Cardiac fibroblast (primary cell): ENCODE data around the gene PDE8B.

Experiments
- DNase-seq, 2 donors: peaks; one replicate each; pipeline versions ENCODE4 v3.0.0 to v3.0.0-alpha.2; 2010; ENCODE audit warnings: low read depth in 2 of 2
- H3K4me3 ChIP-seq, 2 donors: replicated peaks in 1 of 2; 1 replicate in 1 of 2; 2 replicates in 1 of 2; pipeline ENCODE4 v1.5.1; 2011; ENCODE audit warnings: low read depth in 2 of 2, low read length in 2 of 2, mild to moderate bottlenecking in 2 of 2, moderate library complexity in 1 of 2
- CTCF ChIP-seq: IDR thresholded peaks from one replicate; pipeline ENCODE4 v1.5.1; 2011; ENCODE audit warnings: low read depth, mild to moderate bottlenecking, low read length, inconsistent platforms

PDE8B gene

GRCh38 chr5:77214151-77214550 lies 3.7 kb downstream of the PDE8B start:
- H3K4me3 ChIP-seq: no peak overlapping the region
- no peak for TF ChIP-seq CTCF
- no peak for DNase-seq

GRCh38 chr5:77218263-77218662 lies 7.8 kb downstream of the PDE8B start:
- TF ChIP-seq CTCF: peak; percentile 29
- DNase-seq: no peak
- H3K4me3 ChIP-seq: no peak overlapping the region

GRCh38 chr5:77221115-77221514 lies 10.6 kb downstream of the PDE8B start:
- DNase-seq: no peak
- H3K4me3 ChIP-seq: no peak overlapping the region
- no peak for TF ChIP-seq CTCF

- TF ChIP-seq CTCF: no peak
- no peak overlapping the region for H3K4me3 ChIP-seq
- DNase-seq: no peak
Observed at GRCh38 chr5:77222722-77223121, 12.2 kb downstream of the PDE8B start.

GRCh38 chr5:77223653-77224052 lies 13.2 kb downstream of the PDE8B start:
- DNase-seq: no peak
- no peak overlapping the region for H3K4me3 ChIP-seq
- no peak for TF ChIP-seq CTCF

GRCh38 chr5:77224672-77225355 lies 14.3 kb downstream of the PDE8B start:
- no peak overlapping the region for H3K4me3 ChIP-seq
- DNase-seq: peak; percentile 8 to 37
- TF ChIP-seq CTCF: no peak

GRCh38 chr5:77225531-77225930 lies 15.1 kb downstream of the PDE8B start:
- H3K4me3 ChIP-seq: no peak overlapping the region
- TF ChIP-seq CTCF: no peak
- peak in 1 of 2 donors; percentile 20 for DNase-seq
